Activated CD8-positive, alpha-beta memory T cell treated with anti-CD3 and anti-CD28 coated beads, Interleukin-2, amount 50 U/mL, for 4 hours (primary cell): ENCODE results near the gene PLEKHH2.
"Not testable (repeated sequence)": the region's sequence is repeated elsewhere in the genome, so short reads cannot be mapped to it uniquely, and the experiment has no call there.

ENCODE experiments used
- DNase-seq: peaks from one replicate; pipeline ENCODE4 v3.0.0-alpha.2; 2020

Gene PLEKHH2

DNA sequence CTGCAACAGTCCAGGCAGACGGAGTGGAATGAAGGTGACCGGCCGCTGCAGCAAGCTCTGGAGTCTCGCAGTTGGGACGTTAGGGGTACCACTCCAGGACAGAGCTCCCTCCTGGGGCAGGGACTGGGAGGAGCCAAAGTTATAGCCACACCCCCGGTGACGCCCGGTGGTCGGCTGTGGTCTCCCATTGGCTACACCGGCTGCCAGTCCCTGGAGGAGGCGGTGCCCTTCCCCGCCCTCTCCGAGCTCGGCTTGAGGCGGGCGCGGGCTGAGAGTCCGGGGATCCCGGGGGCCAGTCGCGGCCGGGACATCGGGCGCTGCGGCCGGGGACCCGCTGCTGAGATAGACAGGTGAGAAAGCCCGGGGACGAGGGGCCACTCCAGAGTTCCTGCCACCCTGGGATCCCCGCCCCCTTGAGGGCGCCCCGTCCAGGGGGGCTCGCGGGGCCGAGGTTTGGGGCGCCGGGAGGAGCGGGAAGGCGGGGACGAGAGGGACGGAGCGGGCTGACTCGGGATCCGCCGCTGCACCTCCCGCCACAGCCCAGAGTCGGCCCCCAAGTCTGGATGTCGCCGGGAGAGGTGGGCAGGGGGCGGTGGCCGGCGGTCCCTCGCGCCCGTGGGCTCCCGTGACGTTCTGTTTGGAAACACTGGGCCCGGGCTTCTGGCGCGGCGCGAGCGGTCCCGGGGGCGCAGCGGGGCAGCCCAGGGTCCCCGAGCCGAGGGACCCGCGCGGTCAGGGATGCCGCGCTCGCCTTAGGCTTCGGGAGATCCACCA, at the start of gene PLEKHH2:
TSS of gene PLEKHH2 (plus strand) at position 231 of the 774 bp plus-strand sequence. CDS start 7,414 bp downstream, outside the sequence.
- peak; percentile 90 for DNase-seq

DNA sequence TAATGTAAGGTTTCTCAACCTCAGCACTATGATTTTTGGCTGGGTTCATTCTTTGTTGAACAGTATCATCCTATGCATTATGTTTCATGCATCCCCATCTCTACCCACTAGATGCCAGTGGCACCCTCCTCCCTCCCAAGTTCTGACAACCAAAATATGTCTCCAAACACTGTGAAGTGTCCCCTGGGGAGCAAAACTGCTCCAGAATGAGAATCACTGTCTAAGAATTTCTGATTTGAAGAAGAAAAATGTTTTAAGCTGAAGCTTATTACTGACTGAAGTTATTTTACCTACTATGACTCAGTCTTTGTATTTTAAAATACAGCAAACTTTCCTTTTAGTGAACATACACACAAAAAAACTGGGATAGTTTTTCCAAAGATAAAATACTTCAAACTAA, 44.6 kb upstream of the PLEKHH2 start:
- no peak for DNase-seq

DNA sequence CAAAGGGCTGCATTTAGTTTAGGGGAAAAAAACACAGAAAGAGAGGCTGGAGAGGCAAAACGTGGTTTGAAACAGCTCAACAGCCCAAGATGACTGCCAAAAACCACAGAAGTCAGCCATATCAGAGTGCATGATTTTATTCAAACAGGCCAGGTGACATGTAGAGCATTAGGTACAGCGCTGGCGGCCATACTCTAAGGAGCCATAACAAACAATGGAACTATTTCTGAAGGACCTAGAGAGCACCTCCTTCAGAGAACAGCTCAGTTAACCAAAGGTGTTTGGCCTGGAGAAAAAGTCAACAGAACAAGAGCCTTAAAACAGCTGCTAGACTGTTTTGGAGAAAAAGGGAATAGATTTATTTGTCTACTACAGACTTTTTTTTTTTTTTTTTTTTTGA, 43.8 kb upstream of the PLEKHH2 start:
- DNase-seq = no peak

DNA sequence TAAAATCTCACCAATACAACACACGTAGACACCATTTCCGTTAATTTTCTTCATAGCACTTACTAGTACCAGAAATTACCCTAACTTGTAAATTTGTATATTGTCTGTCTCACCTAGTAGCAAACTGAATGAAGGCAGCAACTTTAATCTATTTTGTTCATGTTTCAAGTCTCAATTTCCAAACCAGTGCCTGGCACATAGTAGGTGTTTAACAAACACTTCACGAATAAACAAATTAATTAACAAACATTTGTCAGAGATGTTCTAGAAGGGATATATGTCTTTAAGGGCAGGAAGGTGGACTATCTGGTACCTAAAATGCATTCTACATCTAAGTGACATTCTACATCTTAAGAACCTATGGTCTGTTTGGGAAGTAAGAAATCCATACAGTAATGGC, 42.2 kb upstream of the PLEKHH2 start:
- DNase-seq = no peak

DNA sequence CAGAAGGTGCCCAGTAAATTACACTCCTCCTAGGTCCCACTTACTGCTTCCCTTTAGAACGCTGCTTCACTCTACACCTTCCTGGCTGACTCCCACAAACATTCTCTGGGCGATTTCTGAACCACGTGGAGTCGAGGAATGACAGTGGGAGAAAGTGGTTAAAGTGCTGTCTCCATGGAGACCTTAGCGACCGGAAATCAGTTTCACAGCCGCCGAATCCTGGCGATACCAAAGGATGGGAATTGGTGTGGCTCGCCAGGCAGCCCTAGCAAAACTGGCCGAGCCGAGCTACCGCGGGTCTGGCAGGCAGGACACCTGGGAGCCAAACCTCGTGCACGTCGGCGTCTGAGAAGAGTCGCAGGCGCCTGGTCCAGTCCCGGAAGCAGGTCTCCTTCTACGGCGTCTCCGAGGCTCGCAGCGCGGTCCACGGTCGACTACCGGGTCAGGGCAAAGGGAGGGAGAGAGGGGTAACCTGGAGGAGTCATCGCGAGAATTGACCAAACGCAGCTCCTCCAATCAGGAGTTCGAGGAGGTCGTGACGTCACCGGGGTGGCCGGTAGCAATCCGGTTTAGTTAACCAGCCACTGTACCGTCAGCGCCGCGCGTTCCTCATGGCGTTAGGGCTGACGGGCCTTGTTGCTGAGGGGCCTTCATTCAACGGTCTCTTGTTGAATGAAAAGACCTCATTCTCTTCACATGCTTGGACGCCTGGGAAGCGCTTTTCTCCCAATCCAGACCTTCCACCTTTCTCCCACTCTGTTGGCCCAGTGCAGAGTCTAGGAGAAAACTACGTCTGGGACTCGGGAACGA, 41.3 kb upstream of the PLEKHH2 start, which contains the start of gene THADA:
TSS of gene THADA (minus strand) at position 436 of the 810 bp plus-strand sequence. CDS start 3,646 bp downstream, outside the sequence.
- DNase-seq = peak; percentile 97

DNA sequence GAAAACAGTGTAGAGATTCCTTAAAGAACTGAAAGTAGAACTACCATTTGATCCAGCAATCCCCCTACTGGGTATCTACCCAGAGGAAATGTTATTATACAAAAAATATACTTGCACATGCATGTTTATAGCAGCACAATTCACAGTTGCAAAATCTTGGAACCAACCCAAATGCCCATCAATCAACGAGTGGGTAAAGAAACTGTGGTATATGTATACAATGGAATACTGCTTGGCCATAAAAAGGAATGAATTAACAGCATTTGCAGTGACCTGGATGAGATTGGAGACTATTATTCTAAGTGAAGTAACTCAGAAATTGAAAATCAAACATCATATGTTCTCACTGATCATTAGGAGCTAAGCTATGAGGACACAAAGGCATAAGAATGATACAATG, 36.5 kb upstream of the PLEKHH2 start:
- not testable (repeated sequence) for DNase-seq

DNA sequence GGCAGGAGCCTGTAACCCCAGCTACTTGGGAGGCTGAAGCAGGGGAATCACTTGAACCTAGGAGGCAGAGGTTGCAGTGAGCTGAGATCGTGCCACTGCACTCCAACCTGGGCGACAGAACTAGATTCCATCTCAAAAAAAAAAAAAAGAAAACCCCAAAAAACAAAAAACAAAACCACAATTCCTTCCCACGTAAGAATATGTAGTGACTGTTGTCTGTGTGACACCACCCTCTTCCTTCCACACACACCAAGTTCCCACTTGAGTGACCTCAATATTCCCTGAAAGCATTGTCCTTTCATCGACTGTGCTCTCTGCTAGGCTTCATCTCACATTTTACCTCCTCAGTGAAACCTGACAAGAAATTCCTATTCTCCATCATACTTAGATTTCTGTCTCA, 32.4 kb upstream of the PLEKHH2 start:
- no peak for DNase-seq

DNA sequence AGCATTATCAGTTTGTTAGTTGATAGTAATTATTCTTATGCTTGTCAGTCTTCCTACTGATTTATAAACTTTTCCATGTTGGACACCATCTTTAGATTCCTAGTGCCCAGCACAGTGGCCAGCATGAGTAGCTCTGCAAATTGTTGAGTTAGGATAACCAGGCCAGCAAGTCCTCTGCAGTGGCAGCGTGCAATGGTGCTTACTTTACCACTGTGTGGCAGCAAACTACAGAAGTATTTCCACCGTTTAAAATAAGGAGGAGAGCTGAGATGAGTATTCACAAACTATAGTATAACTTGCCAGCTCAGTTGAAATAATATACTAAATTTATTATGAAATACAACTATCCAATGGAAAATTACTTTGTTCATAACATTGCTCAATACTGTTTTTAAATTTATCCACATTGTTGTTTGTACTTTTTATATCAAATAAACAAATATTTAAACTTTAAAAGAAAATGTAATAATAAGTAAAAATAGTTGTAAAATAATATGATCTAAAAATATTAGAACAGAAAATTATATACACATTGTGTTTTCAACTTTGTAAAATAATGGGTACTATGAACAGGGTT, 31.9 kb upstream of the PLEKHH2 start:
- no peak for DNase-seq

DNA sequence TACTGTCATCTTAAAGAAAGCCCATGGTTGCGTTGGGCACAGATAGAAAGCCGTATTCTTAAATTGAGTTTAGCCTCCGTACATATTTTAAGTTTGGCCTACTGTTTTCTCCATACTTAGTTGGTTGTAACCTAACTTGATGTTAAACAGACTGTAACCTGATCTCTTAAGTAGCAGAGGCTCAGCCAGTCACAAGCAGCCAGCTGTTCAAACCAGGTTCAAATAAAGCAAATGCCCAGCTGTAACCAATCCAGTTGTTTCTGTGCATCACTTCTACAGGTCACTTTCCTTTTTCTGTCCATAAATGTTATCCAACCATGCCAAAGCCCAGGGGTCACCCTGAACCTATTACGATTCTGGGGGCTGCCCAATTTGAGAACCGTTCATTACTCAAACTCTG, 31.2 kb upstream of the PLEKHH2 start:
- no peak for DNase-seq

DNA sequence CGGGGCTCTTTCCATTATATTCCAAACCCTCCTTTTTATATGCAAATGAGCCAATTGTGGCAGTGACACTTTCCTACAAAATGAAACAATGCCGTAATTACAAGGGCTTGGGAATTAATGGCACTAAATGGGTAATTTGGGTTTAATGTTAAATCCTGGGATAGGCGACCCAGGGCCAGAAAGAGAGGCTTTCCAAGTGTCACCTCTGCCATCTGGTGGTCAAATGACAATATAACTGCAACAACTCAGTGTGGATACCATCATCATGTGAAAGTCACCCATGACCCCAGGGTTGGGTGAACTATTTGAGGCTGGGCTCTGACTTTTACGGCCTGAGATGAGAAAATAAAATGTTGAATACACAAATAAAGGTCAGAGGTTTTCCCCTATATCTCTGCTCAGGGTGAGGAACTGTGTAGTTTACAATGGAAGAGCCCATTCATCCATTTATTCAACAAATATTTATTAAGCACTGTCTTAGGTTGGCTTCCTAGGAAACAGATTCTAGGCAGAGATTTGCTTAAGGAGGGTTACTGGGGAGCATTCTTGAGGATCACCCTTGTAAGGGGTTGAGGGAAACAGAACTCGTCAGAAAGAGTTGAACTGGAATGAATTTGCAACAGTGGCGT, 27.7 kb upstream of the PLEKHH2 start:
- DNase-seq = no peak

DNA sequence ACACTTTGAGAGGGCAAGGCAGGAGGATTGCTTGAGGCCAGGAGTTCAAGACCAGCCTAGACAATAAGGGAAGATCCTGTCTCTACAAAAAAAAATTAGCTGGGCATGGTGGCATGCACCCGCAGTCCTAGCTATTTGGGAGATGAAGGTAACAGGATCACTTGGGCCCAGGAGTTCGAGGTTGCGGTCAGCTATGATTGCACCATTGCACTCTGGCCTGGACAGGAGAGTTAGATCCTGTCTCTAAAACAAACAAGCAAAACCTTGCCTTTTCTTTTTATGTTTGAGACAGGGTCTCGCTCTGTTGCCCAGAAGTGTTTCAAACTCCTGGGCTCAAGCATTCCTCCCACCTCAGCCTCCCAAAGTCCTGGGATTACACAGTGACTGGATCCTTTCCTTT, 26.7 kb upstream of the PLEKHH2 start:
- no peak for DNase-seq

DNA sequence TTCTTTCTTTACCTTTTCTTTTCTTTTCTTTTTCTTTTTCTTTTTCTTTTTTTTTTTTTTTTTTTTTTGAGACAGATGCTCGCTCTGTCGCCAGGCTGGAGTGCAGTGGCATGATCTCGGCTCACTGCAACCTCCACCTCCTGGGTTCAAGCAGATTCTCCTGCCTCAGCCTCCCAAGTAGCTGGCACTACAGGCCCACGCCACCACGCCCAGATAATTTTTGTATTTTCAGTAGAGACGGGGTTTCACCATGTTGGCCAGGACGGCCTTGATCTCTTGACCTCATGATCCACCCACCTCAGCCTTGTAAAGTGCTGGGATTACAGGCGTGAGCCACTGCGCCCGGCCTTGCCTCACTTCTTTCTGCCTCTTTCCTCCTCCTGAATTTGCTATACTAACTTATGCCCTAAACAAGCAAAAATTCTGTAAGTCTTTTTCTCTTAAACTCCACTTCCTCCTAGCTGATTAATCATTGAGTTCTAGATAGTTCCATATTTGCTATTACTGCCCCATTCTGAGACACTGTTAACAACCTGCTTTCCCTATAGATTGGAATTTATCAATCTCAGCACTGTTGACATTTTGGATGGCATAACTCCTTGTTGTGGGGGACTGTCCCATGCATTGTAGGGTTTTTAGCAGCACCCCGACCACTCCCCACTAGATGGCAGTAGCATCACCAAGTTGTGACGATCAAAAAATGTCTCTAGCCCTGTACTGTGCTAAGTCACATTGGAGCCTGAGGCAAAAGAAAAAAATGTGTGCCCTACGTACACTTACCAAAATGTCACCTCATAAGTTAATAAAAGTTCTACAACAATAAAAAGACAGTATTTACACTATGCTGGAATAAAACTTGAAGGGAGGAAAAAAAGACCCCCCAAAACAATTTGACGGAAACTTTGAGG, 24.8 kb upstream of the PLEKHH2 start:
- peak; percentile 71 for DNase-seq

DNA sequence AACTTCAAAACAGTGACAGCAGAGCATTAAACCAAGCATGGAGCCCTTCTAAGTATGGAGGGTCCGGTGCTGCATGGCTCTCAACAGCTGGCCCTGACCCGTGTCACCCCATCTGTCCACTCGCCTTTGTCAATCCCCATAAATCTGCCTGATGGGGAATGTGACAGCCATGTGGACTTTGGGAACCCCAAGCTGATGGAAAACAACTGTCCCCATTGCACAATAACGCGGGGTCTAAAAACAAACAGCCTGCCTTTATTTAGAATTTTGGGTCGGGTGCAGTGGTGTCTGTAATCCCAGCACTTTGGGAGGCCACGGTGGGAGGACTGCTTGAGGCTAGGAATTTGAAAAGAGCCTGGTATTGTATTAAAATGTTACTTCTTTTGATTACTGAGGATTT, 24.1 kb upstream of the PLEKHH2 start:
- no peak for DNase-seq

DNA sequence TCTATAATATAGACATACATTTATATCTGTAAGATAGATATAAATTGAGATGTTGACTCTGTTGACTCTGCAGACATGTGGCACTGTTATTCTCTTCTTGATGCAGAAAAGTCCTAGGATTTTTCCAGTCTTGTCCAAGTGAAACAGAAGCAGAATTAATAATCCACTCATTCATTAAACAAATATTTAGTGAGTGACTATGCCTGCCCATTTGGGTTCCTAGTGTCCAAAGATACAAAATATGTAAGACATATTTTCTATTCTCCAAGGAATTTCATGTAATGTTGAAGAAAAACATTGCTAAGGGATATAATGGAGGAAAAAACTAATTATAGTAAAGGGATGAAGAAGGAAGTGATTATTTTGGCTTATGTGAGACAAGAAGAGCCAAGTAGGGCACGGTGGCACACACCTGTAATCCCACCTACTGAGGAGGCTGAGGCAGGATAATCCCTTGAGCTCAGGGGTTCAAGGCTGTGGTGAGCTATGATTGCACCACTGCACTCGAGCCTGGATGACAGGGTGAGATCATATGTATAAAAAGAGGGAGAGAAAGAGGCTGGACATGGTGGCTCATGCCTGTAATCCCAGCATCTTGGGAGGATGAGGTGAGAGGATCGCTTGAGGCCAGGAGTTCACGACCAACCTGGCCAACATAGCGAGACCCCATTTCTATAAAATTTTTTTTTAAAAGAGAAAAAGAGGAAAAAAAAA, 19.9 kb upstream of the PLEKHH2 start:
- no peak for DNase-seq

DNA sequence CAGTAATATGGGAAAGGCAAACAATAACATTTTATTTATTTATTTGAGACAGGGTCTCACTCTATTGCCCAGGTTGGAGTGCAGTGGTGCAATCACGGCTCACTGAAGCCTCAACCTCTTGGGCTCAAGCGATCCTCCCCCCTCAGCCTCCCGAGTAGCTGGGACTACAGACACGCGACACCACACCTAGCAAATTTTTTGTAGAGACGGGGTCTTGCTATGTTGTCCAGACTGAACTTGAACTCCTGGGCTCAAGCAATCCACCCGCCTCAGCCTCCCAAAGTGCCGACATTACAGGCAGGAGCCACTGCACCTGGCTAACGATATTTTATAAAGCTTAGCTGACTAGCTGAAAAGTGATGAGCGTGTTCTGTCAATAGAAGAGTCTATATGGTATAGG, 17.5 kb upstream of the PLEKHH2 start:
- DNase-seq = no peak

DNA sequence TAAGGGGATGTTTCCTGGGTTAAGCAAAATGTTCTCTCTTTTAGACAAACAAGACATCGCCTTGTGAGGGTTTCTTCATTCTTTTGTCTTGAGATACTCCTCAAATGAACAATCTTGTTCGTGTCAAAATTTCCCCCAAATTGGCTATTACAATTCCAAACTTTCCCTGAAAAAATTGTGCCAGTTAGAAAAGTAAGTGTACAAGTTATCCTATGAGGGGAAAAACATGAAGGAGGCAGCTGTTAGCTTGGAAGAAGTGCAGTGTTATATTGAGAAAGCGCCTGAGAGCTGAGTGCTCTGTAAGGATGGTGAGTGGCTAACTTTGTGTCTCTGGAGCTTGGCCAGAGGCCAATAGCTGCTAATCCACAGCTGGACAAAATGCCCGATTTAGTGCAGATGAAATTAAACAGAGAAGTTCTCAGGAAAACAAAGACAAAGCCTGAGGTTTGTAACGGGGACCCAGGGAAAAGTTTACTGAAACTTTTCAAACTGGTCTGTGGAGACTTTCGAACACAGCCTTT, 14.1 kb upstream of the PLEKHH2 start:
- no peak for DNase-seq

DNA sequence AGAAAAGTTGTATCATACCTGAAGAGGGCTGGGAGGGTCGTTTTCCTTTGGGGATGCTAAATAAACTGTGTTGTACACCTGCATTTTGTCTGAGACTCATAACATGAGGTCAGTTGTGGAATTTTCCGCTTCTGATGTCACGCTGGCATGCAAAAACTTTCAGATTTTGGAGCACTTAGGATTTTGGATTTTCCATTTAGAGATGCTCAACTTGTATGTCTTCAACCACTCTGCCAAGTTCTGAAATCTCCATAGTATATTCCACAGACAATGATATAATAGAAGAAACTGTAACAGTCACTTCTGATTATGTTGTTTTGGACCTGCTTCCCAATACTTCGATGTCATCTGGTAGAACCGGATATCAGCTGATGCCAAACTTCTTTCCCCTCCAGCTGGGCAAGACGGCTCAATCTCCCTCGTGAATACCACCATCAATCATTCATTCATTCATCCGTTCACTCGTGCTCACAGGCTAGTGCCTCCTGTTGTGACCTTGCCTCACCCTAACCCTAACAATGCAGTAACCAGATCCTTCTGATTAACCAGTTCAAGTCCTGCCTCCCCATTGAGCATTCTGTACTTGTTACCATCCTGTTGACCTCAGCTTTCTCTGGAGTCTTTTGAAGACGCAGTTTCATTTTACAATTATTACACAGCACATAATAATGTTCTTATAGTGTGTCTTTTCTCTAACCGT, 5.3 kb upstream of the PLEKHH2 start:
- no peak for DNase-seq

DNA sequence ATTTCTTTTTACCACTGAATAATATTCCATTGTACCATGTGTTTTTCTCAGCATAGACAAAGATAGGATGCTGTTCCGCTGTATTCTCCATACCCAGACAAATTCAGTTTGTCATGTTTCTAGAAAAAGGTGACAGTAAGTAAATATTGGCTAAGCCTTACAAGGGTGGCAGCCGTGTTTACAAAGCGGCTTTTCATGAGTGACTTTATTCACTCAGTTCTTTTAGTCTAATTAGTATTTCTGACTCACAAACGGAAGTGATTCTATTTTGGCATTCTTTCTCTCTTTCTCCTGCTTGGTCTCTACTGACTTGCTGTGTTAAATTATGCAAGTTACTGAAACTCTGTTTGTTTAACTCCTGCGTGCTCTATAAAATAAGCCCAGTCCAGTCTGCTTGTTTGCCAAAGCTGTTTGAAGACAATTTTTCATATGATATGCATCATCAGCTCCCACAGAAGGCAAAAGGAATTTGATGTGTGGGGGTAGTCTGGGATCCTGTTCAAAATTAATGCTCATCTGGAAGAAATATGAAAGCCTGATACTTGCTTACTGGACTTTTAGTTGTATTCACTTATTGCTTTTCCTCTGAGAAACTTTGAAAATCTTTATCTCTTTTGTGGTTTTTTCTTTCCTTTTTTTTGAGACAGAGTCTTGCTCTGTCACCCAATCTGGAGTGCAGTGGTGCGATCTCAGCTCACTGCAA, 2.3 kb upstream of the PLEKHH2 start:
- no peak for DNase-seq

DNA sequence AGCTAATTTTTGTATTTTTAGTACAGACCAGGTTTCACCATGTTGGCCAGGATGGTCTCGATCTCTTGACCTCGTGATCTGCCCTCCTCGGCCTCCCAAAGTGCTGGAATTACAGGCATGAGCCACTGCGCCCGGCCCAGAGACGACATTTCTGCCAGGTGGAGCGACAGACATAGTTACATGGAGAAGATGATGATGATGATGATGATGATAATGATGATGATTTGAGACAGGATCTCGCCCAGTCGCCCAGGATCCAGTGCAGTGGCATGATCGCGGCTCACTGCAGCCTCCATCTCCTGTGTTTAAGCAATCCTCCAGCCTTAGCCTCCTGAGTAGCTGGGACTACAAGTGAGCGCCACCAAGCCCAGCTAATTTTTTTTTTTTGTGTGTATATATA, 907 bp upstream of the PLEKHH2 start:
- DNase-seq = not testable (repeated sequence)

DNA sequence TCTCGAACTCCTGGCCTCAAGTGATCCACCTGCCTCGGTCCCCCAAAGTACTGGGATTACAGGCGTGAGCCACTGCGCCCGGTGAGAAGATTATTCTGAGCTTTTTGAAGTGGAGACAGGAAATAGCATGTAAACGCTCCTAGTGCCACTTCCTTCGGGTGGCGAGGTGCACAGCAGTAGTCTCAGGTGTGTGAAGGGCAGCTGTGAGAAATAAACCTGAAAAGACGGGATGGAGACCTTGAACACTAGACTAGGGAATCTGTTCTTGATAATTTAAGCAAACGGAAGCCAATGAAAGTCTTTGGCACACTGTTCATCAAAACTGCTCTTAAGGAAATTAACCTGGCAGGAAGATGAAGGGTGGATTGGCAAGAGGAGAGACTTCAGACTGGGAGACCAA, 439 bp upstream of the PLEKHH2 start:
- DNase-seq = no peak
